Astrocyte (in vitro differentiated cells and primary cell): ENCODE data around the gene MEGF8.

Experiments used
- CTCF ChIP-seq: IDR thresholded peaks from 2 replicates; pipeline ENCODE4 v1.5.1; 2011; ENCODE audit warnings: low read depth, mild to moderate bottlenecking, inconsistent platforms, low read length, moderate library complexity; ENCODE audit not compliant: insufficient read depth
- EZH2 ChIP-seq: IDR thresholded peaks from 2 replicates; pipeline ENCODE4 v1.6.1; 2012; ENCODE audit warnings: mild to moderate bottlenecking, low read length, inconsistent platforms; ENCODE audit not compliant: insufficient read depth

DNA sequence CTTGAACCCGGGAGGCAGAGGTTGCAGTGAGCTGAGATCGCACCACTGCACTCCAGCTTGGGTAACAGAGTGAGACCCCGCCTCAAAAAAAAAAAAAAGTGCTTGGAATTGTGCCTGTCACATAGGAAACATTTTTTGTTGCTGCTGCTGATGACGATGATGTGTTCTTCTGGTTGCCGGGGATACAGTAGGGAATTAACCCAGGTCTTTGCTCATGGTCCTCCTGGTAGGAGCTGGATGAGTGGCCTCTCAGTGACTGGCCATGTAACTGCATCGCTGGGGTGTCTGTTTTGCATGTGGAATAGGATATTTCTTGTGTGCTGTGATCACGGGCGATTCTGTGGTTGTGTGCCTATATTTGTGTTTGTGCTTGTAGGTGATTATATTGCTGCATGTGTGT is 69.3 kb downstream of the MEGF8 start:
- TF ChIP-seq CTCF (no peak), EZH2 (no peak)
